SKM-1 (cell line): Measurements from ENCODE around the gene SMIM33.
"Not testable (repeated sequence)": the region's sequence is repeated elsewhere in the genome, so short reads cannot be mapped to it uniquely, and the experiment has no call there.

Source experiments
- DNase-seq: peaks from one replicate; lab custom pipeline; 2025; ENCODE audit not compliant: unreplicated experiment; lab: John Stamatoyannopoulos, UW

SMIM33 gene

GRCh38 chr5:139456776-139457175 lies 14.0 kb upstream of the SMIM33 start:
- no peak for DNase-seq

GRCh38 chr5:139457241-139457640 lies 13.6 kb upstream of the SMIM33 start:
- no peak for DNase-seq

GRCh38 chr5:139457653-139458306 lies 13.0 kb upstream of the SMIM33 start:
- no peak for DNase-seq

- peak; percentile 40 for DNase-seq
These were observed 12.0 kb upstream of the SMIM33 start for GRCh38 chr5:139458580-139459407.

- no peak for DNase-seq
These were observed 11.3 kb upstream of the SMIM33 start for GRCh38 chr5:139459451-139459934.

DNA sequence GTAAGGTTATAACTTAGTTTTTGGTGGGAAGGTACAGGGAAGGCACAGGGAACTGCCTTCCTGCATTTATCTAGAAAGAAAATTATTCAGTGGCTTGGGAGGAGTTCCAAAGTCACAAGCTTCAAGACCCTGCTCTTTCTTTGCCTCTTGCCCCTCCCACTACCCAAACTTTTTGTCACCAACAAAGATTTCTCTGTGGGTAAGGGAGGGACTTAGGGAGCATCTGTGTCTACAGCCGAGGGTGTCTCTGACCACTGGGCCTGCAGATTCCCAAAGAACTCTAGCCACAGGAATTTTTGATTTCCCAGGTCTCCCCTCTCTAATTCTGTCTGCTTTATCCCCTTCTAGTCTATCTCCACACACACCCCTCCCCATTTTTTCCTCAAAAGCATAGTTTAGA lies 10.3 kb upstream of the SMIM33 start:
- DNase-seq = no peak

- DNase-seq = no peak
These were observed 9.6 kb upstream of the SMIM33 start for GRCh38 chr5:139461176-139461575.

DNA sequence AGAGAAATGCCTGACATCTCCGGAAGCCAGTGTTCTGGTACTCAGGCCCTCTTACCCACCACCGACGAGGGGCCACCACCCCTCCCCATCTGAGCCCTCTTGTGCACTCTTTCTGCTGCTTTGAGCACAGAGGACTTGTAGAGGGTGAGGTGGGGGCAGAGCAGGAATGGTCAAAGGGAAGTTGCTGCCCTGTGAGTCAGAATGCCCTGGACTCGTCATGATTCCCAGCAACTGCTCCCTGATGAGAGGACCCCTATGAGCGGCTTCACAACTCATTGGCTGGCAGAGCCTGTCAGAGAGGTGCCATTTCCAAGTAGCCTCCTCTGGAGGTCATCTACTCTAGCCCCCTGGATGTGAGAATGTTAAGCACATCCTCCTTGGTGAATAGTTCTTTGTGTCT lies 9.1 kb upstream of the SMIM33 start:
- DNase-seq = no peak

DNA sequence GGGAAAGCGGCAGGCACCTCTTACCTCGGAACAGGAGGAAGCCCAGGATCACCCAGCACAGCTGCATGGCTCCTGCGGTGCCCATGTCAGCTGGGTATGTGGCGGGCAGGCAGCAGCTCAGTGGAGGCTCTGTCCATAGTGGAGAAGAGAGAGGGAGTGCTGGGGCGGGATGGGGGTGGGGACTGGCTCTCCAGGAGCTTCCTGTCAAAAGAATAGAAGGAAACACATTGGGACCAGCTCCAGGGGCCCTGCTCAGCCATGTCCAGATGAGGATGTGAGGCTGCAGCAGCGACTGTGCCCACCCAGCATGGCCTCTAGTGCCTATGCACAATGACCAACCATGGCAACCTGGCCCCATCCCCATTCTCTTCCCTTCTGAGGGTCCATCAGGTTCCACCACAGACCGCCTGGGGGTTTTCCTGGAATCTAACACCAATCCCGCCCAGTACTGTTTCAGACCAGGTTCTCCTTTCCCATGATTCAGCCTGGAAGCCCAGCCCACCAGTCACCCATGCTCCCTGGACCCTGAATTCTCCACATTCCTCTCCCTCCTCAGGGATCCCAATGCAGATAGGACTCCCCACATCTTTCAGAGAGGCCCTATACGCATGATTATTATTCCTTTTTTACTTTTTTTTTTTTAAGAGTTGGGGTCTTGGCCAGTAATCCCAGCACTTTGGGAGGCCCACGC lies 8.1 kb upstream of the SMIM33 start, which contains the start of gene ECSCR:
TSS of gene ECSCR (minus strand) at position 158 of the 691 bp plus-strand sequence. CDS start at position 85, 73 bp downstream.
- DNase-seq = no peak

GRCh38 chr5:139468421-139468931 lies 2.3 kb upstream of the SMIM33 start:
- peak; percentile 78 for DNase-seq

GRCh38 chr5:139472386-139473030 lies 1.7 kb downstream of the SMIM33 start:
- DNase-seq = no peak

GRCh38 chr5:139473105-139473504 lies 2.3 kb downstream of the SMIM33 start:
- no peak for DNase-seq

DNA sequence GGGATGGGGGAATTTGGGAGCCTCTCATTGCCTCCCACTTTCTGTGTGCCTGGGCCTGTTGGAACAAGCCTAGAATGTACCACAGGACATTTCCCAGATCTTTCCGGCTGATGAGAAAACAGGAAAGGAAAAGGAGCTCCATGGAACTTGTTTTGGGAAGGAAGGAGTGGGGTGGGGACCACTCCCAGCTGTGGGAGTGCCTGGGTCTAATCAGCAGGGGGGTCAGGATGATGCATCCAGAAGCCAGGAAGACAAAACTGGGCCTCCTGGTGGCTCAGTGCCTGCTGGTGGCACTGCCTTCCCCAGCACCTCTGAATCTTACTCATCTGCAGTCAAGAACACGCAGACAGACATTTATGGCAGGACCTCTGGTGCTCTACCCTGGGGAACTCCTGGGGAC lies 2.8 kb downstream of the SMIM33 start:
- no peak for DNase-seq

DNA sequence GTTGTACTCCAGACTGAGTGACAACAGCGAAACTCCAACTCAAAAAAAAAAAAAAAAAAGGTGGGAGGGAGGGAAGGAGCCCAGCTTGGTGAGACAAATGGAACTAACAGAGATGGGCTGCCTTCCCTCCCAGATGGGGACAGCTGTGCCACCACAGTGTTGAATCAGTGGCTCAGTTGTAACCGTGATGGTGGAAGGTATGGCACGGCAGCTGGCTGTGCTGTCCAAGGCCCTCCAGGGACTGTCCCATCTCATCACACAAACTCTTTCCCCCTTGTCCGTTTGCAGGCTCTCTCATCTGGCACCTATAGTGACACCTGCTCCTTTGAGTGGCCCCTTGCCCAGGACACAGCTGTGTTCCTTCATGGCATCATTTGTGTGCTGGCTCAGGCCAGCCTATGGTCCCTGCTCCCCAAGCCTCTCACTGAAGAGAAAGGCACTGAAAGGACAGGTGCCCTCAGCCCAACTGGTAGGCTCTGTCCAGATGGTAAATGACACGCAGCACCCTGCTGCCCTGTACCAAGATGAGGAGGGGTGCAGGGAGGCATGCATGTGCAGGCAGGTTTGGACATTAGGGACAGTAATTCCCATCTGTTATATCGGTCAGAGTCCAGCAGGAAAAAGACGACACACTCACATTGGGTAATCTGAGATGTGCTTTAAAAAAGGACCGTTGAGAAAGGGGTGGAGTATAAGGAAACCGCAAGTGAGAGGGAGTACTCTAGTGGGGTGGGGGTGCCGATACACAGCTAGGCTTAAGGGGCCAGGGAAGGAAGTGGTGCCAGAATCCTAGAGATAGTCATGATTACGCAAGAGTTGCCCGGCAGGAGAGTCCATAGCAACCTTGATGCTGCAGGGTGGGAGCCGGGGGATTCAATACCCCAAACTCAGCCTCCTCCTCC lies 4.3 kb downstream of the SMIM33 start:
- peak; percentile 95 for DNase-seq

DNA sequence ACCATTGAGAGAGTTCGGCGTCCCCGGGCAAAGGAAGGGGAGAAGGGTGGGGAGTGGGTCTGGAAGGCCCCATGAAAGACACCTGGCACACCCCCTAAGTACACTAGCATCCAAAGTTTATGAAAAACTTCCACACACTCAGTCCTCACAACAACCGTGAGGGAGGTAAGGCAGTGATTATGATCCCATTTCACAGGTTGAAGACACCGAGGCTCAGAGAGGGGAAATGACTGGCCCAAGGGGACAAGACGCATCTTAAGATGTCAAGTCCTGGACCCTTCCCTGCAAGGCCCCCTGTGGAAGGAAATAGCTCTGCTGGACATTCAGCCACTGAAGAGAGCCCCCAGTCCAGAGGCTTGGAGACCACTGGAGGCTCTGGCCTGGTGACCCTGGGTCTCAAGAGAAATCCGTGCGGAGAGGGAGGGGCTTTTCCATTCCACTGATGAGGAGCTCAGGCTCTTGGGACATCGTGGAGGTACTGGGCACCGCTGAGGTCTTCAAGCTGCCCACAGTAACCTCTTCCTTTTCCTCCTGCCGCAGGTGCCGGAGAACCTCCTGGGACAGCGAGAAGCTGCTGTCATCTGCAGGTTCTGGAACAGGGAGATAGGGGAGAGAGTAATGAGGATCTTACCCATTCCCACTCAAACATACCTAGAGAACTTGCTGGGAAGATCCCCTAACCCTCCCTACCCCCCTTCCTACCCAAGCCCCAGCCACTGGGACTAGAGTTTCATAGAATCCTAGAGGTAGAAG lies 5.2 kb downstream of the SMIM33 start:
- no peak for DNase-seq

GRCh38 chr5:139478657-139479423 lies 8.0 kb downstream of the SMIM33 start:
- DNase-seq = not testable (repeated sequence)

DNA sequence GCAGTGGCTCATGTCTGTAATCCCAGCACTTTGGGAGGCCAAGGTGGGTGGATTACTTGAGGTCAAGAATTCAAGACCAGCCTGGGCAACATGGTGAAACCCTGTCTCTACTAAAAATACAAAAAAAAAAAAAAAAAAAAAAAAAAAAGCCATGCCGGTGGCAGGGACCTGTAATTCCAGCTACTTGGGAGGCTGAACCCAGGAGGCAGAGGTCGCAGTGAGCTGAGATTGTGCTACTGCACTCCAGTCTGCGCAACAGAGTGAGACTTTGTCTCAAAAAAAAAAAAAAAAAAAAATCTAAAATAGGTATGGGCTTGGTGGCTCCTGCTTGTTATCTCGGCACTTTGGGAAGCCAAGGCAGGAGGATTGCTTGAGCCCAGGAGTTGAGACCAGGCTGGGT lies 8.9 kb downstream of the SMIM33 start:
- DNase-seq = not testable (repeated sequence)

- no peak for DNase-seq
These were observed 10.3 kb downstream of the SMIM33 start for GRCh38 chr5:139481122-139481533.
